Neutrophil (primary cell): Measurements from ENCODE around the gene RAMP3.

Experiments used
- H3K27ac ChIP-seq: fragments of 200-600 bp; sonication (generic); 2 replicates; pipeline ENCODE4 v1.5.1; 2016; ENCODE audit warnings: mild to moderate bottlenecking, moderate library complexity
- H3K27me3 ChIP-seq: fragments of 200-600 bp; sonication (generic); 2 replicates; pipeline ENCODE4 v1.6.0; 2016; ENCODE audit warnings: mild to moderate bottlenecking
- H3K36me3 ChIP-seq: fragments of 200-600 bp; sonication (generic); 2 replicates; pipeline ENCODE4 v1.5.1; 2017
- H3K4me1 ChIP-seq, 2 experiments: fragments of 200-600 bp in 1 of 2; sonication (generic) in 1 of 2; 1 replicate in 1 of 2; 2 replicates in 1 of 2; pipeline versions ENCODE4 v1.5.1 to v1.6.1; 2013 to 2016; ENCODE audit warnings: low read depth in 1 of 2, low read length in 1 of 2, mild to moderate bottlenecking in 1 of 2, moderate library complexity in 1 of 2; ENCODE audit not compliant: control insufficient read depth in 1 of 2, insufficient read depth in 1 of 2
- H3K4me3 ChIP-seq, 2 experiments: fragments of 200-600 bp in 1 of 2; sonication (generic) in 1 of 2; 1 replicate in 1 of 2; 2 replicates in 1 of 2; pipeline ENCODE4 v1.5.1; 2013 to 2016; ENCODE audit warnings: low read depth in 1 of 2, low read length in 1 of 2, mild to moderate bottlenecking in 1 of 2, moderate library complexity in 1 of 2
- H3K9me3 ChIP-seq: fragments of 200-600 bp; sonication (generic); 2 replicates; pipeline ENCODE4 v1.5.1; 2016
- CTCF ChIP-seq: fragments of 200-600 bp; sonication (generic); IDR thresholded peaks from 2 replicates; pipeline ENCODE4 v1.5.1; 2016; ENCODE audit warnings: antibody characterized with exemption

The RAMP3 gene

DNA sequence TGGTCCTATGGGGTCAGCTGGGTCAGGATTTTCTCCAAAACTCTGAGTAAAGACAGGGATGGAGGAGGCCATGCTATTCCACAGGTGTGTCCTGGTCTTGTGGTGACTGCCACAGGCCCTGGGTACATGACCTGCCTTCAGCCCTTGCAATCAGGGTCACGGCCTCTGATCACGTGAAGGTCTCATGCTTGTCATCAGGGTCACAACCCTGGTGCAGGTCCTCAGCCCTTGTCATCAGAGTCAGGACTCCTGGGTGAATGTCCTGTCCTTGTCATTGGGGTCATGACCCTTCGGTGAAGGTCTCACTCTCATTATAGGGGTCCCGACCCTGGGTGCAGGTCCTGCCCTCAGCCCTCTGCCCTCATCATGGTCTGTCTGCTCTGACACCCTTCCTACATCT lies 24.2 kb upstream of the RAMP3 start:
- Histone ChIP-seq H3K27ac (no peak overlapping the region), H3K9me3 (no peaks in the 10 kb centered on the region), H3K27me3 (no peaks in the 10 kb centered on the region), H3K4me1 (no peaks in the 10 kb centered on the region), H3K36me3 (no peaks in the 10 kb centered on the region), H3K4me3 (no peak overlapping the region)
- no peak for TF ChIP-seq CTCF

DNA sequence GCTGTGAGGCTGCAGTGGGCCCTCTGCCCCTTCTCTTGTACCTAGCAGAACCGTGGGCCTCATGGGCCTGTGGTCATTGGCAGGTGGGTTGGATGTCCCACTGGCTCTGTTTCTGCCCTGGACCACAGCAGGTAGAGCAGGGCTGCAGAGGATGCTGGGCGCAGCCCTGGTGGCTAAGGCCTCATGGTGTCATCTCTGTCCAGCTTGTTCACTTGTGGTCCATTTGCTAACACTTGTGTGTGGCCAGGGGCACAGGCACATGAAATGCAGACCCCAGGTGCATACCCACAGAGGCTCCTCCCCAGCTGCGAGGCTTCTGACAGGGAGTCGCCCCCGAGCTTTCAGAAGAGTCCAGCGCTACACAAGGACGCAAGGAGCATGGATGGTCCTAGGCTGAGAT lies 23.7 kb upstream of the RAMP3 start:
- Histone ChIP-seq H3K4me3 (no peak overlapping the region), H3K9me3 (no peaks in the 10 kb centered on the region), H3K27ac (no peak overlapping the region), H3K4me1 (no peaks in the 10 kb centered on the region), H3K27me3 (no peaks in the 10 kb centered on the region), H3K36me3 (no peaks in the 10 kb centered on the region)
- TF ChIP-seq CTCF = no peak

DNA sequence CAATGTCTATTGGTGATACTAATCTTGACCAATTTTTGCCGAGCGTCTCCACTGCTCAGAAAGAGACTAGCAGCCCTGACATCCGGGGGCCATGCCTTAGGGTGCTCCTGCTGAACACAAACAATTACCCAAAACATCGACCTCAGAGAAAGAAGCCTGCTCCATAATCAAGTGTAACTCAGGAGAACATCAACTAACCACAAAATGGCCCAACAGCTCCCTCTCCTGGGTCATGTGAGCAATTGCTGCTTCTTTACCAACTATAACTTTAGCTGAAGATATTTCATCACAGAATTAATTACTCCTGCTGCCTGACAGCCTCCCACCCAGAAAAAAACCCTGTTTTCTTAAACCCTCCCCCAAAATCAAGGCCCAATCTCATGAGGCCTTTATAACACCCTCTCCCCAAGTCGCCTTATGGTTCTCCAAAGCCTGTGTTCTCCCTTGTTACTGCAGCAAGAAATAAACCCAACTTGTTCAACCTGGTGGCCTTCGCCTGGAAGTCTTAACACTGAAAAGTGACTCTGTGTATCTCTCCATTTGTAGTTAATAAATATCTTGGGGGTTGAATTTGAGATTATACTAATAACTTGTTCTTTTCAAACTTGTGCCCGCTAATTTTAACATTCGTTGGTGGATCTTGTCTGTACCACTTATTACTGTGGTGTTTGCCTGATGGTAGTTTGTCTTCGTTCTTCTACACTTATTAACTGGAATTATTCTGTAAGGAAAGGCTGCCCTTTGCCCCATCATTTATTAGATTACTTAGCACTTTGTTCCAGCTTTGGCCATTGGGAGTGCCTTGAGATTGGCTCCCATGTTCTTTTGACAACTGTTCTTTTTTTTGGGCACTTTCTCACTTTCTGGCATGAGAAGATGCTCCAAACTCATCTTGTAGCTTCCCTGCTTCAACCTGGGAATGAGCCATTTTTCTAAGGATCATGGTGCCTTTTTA lies 21.2 kb upstream of the RAMP3 start:
- Histone ChIP-seq H3K27me3 (no peaks in the 10 kb centered on the region), H3K27ac (no peak overlapping the region), H3K4me3 (no peak overlapping the region), H3K9me3 (no peaks in the 10 kb centered on the region), H3K4me1 (no peaks in the 10 kb centered on the region), H3K36me3 (no peaks in the 10 kb centered on the region)
- peak; percentile 88 for TF ChIP-seq CTCF

- no peaks in the 10 kb centered on the region for H3K9me3 ChIP-seq
- no peaks in the 10 kb centered on the region for H3K4me1 ChIP-seq
- H3K27ac ChIP-seq = no peak overlapping the region
- no peak for TF ChIP-seq CTCF
- H3K4me3 ChIP-seq = no peak overlapping the region
- no peaks in the 10 kb centered on the region for H3K27me3 ChIP-seq
- H3K36me3 ChIP-seq = no peaks in the 10 kb centered on the region
Observed at GRCh38 chr7:45138433-45139267, 18.9 kb upstream of the RAMP3 start.

- no peak overlapping the region for H3K27ac ChIP-seq
- no peaks in the 10 kb centered on the region for H3K9me3 ChIP-seq
- H3K36me3 ChIP-seq = no peaks in the 10 kb centered on the region
- no peaks in the 10 kb centered on the region for H3K4me1 ChIP-seq
- TF ChIP-seq CTCF = no peak
- no peak overlapping the region for H3K4me3 ChIP-seq
- H3K27me3 ChIP-seq = no peaks in the 10 kb centered on the region
Observed at GRCh38 chr7:45140827-45141226, 16.8 kb upstream of the RAMP3 start.
